ENCODE results near the gene MAP2K5. TPM values are rescaled to one million over a fixed set of nuclear protein-coding genes. Genes with fewer than 3 reads are reported as not detected.
A peak's percentile ranks its signal among the peaks of the same experiment; 100 is the strongest.

Gene MAP2K5
- total RNA-seq, 1 experiment from 2014 or later: 13.6 TPM

- TF ChIP-seq, protein P1, sequence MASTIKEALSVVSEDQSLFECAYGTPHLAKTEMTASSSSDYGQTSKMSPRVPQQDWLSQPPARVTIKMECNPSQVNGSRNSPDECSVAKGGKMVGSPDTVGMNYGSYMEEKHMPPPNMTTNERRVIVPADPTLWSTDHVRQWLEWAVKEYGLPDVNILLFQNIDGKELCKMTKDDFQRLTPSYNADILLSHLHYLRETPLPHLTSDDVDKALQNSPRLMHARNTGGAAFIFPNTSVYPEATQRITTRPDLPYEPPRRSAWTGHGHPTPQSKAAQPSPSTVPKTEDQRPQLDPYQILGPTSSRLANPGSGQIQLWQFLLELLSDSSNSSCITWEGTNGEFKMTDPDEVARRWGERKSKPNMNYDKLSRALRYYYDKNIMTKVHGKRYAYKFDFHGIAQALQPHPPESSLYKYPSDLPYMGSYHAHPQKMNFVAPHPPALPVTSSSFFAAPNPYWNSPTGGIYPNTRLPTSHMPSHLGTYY (CRISPR knock-in tag; IDR thresholded peaks at IDR 0.05): no peak
Observed at GRCh38 chr15:67720556-67721175, 178.2 kb downstream of the MAP2K5 start (continued).

- Mint-ChIP-seq H3K27ac (0 out of 2 replicates have a peak overlapping the region, but pooled peaks have one; percentile 23), H3K9me3 (no peaks in the 10 kb centered on the region), H3K4me1 (no peaks in the 10 kb centered on the region; the same call in 1 of the 2 replicates), H3K4me3 (no peak overlapping the region), H3K27me3 (ENCODE audit: low read depth) (no peaks in the 10 kb centered on the region), H3K36me3 (no peaks in the 10 kb centered on the region)
- DNase-seq (ENCODE audit: low spot score) (no peak), ATAC-seq (no peak)
- TF ChIP-seq RORB (CRISPR knock-in tag; IDR thresholded peaks at IDR 0.05) (no peak), FOXK1 (CRISPR knock-in tag; IDR thresholded peaks at IDR 0.05) (no peak), ATF1 (CRISPR knock-in tag; IDR thresholded peaks at IDR 0.05) (no peak), ZNF219 (CRISPR knock-in tag; IDR thresholded peaks at IDR 0.05; ENCODE audit: borderline replicate concordance) (no peak), ZNF138 (CRISPR knock-in tag; conservative IDR thresholded peaks at IDR 0.05) (no peak), PRRX2 (CRISPR knock-in tag; IDR thresholded peaks at IDR 0.05) (no peak), HMGA2 (CRISPR knock-in tag; IDR thresholded peaks at IDR 0.05) (no peak), ATF3 (CRISPR knock-in tag; conservative IDR thresholded peaks at IDR 0.05) (no peak)
- TF ChIP-seq, protein P2, sequence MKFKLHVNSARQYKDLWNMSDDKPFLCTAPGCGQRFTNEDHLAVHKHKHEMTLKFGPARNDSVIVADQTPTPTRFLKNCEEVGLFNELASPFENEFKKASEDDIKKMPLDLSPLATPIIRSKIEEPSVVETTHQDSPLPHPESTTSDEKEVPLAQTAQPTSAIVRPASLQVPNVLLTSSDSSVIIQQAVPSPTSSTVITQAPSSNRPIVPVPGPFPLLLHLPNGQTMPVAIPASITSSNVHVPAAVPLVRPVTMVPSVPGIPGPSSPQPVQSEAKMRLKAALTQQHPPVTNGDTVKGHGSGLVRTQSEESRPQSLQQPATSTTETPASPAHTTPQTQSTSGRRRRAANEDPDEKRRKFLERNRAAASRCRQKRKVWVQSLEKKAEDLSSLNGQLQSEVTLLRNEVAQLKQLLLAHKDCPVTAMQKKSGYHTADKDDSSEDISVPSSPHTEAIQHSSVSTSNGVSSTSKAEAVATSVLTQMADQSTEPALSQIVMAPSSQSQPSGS (CRISPR knock-in tag; IDR thresholded peaks at IDR 0.05; ENCODE audit: borderline replicate concordance, low read depth): no peak
- TF ChIP-seq, protein P3, sequence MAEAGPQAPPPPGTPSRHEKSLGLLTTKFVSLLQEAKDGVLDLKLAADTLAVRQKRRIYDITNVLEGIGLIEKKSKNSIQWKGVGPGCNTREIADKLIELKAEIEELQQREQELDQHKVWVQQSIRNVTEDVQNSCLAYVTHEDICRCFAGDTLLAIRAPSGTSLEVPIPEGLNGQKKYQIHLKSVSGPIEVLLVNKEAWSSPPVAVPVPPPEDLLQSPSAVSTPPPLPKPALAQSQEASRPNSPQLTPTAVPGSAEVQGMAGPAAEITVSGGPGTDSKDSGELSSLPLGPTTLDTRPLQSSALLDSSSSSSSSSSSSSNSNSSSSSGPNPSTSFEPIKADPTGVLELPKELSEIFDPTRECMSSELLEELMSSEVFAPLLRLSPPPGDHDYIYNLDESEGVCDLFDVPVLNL (CRISPR knock-in tag; IDR thresholded peaks at IDR 0.05; ENCODE audit: borderline replicate concordance, low read depth): no peak
- POLR2A ChIA-PET: no interaction called here
- CTCF ChIA-PET: interaction anchor here (0.7 to 1.3 kb wide), 2 partner anchors 11 to 1637 kb away, joined by 3 to 4 read pairs; no protein-coding TSS in a partner anchor
Observed at GRCh38 chr15:67722030-67722817, 179.7 kb downstream of the MAP2K5 start.

DNA sequence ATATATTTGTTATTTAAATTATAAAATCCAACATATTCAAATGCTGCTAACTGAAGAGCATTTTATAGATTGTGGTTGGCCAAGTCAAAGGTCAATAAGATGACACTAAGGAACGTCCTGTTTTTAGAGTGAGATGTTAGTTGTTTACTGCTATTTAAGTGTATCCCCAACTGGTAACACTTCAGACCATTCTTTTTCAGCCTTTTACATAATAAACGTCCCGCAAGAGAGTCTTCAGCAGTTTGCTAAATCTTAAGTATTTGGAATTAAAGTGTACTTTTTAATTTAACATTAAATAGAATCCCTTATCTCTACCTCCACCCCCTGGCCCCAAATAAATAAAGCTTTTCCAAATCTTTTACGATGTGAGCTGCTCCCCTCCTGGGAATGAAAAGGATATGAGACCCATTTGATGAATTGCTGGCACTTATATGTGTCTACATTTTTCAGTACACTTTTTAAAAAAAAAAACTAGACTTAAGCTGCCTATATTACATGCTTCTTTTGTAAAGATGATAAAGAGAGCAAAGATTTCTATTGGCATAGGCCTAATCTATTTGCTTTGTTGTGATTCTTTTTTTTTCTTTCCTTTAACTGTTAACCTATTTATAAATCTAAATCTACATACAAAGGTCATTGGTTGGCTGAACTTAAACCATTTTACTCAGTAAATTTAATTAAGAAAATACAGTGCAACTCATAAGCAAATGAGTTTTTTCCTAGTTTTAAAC is 181.0 kb downstream of the MAP2K5 start:
- no peak for ATAC-seq
- peaks cover 5% of the 10 kb centered on the region for H3K4me1 Mint-ChIP-seq
- TF ChIP-seq OVOL2 (CRISPR knock-in tag; IDR thresholded peaks at IDR 0.05; ENCODE audit: borderline replicate concordance): no peak
- no peak for TF ChIP-seq SOX15 (CRISPR knock-in tag; IDR thresholded peaks at IDR 0.05)
- ChIA-PET POLR2A (no interaction called here), CTCF (no interaction called here)
- DNase-seq (ENCODE audit: low spot score): no peak
- no peaks in the 10 kb centered on the region for H3K36me3 Mint-ChIP-seq
- no peaks in the 10 kb centered on the region for H3K9me3 Mint-ChIP-seq
- no peak overlapping the region for H3K27ac Mint-ChIP-seq
- no peak overlapping the region for H3K4me3 Mint-ChIP-seq
- no peaks in the 10 kb centered on the region for H3K27me3 Mint-ChIP-seq (ENCODE audit: low read depth)

Measured in WTC11 (cell line).